ENCODE data around the gene PTPRC. TPM values are rescaled to one million over a fixed set of nuclear protein-coding genes. Genes with fewer than 3 reads are reported as not detected.

PTPRC gene
- total RNA-seq, 3 donors from 2014 or later (not counting 1 experiment from before 2014, with no cell fraction given): 1,142 to 1,334 (median 1,200) TPM

DNA sequence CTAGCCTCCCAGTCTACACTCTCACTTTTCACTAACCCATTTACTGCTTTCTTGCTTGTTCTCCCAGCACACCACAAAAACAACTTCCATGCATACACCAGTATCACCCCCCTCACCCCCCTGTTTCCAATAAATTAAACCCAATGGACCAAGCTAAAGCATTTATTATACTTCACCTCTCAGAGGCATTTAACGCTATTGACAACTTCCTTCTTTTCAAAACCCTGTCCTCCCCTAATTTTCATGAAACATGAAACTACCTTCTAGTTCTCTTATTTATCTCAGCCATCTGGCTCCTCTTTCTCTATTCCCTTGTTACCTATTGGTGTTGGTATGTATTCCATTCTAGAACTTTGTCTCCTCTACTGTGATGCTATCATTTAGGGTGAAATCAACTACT, 32.3 kb downstream of the PTPRC start:
- Histone ChIP-seq H3K27me3 (ENCODE audit: control insufficient read depth, insufficient read depth, low read length) (no peaks in the 10 kb centered on the region), H3K4me1 (ENCODE audit: control insufficient read depth, insufficient read depth, low read length) (peaks cover 21% of the 10 kb centered on the region), H3K9me3 (ENCODE audit: control insufficient read depth, insufficient read depth, low read length) (no peaks in the 10 kb centered on the region), H3K27ac (ENCODE audit: low read length) (peak overlapping the region; percentile 67), H3K36me3 (ENCODE audit: control insufficient read depth, insufficient read depth, low read length) (peaks cover 67% of the 10 kb centered on the region), H3K4me3 (ENCODE audit: low read length) (no peak overlapping the region)
- TF ChIP-seq, protein P1, sequence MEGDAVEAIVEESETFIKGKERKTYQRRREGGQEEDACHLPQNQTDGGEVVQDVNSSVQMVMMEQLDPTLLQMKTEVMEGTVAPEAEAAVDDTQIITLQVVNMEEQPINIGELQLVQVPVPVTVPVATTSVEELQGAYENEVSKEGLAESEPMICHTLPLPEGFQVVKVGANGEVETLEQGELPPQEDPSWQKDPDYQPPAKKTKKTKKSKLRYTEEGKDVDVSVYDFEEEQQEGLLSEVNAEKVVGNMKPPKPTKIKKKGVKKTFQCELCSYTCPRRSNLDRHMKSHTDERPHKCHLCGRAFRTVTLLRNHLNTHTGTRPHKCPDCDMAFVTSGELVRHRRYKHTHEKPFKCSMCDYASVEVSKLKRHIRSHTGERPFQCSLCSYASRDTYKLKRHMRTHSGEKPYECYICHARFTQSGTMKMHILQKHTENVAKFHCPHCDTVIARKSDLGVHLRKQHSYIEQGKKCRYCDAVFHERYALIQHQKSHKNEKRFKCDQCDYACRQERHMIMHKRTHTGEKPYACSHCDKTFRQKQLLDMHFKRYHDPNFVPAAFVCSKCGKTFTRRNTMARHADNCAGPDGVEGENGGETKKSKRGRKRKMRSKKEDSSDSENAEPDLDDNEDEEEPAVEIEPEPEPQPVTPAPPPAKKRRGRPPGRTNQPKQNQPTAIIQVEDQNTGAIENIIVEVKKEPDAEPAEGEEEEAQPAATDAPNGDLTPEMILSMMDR (IDR thresholded peaks at IDR 0.05): no peak
- DNase-seq (no peak), ATAC-seq (no peak)
- Mint-ChIP-seq H3K4me3 (peak overlapping the region; percentile 51), H3K4me1 (peaks cover 82 to 85% of the 10 kb centered on the region in 2 donors), H3K9me3 (peaks cover 3 to 6% of the 10 kb centered on the region in 2 donors), H3K27me3 (ENCODE audit: low read depth in 2 of 2) (no peaks in the 10 kb centered on the region), H3K36me3 (peaks cover 29% of the 10 kb centered on the region), H3K27ac (peak overlapping the region; percentile 88 to 90)
- intact Hi-C loops (cut with micrococcal nuclease): no loop called here
- WGBS (ENCODE audit: insufficient coverage): 0% methylated on average over 1 of the region's 1 CpG

DNA sequence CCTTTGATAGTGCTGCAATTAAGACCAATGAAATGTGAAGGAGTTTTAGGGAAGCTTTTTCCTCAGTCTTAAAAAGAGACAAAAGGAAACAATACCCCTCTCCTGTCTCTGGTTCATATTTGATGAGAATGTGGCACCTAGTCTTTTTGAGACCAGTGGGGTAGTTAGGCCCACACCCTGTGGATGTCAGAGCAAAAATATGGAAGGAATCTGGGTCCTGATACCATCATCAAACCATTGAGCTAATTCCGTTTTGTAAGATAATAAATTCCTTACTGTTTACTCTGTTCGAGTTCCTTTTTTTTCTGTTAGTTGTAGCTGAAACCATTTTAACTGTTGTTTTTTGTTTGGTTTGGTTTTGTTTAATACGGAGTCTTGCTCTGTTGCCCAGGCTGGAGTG, 33.3 kb downstream of the PTPRC start:
- Mint-ChIP-seq H3K27me3 (ENCODE audit: low read depth in 2 of 2) (no peaks in the 10 kb centered on the region), H3K9me3 (peaks cover 3 to 6% of the 10 kb centered on the region in 2 donors), H3K4me1 (peaks cover 85 to 87% of the 10 kb centered on the region in 2 donors), H3K27ac (peak overlapping the region; percentile 88 to 90), H3K36me3 (peaks cover 25% of the 10 kb centered on the region), H3K4me3 (peak overlapping the region; percentile 83)
- ATAC-seq (no peak), DNase-seq (no peak)
- TF ChIP-seq, protein P1 (IDR thresholded peaks at IDR 0.05): no peak
- H3K9me3 ChIP-seq (ENCODE audit: control insufficient read depth, insufficient read depth, low read length): no peaks in the 10 kb centered on the region
- no peak overlapping the region for H3K4me3 ChIP-seq (ENCODE audit: low read length)
- peak overlapping the region; percentile 67 for H3K27ac ChIP-seq (ENCODE audit: low read length)
- no peaks in the 10 kb centered on the region for H3K27me3 ChIP-seq (ENCODE audit: control insufficient read depth, insufficient read depth, low read length)
- intact Hi-C loops (cut with micrococcal nuclease): no loop called here
- H3K36me3 ChIP-seq (ENCODE audit: control insufficient read depth, insufficient read depth, low read length): peaks cover 66% of the 10 kb centered on the region
- 60% methylated on average over 2 of the region's 3 CpGs for WGBS (ENCODE audit: insufficient coverage)
- peaks cover 25% of the 10 kb centered on the region for H3K4me1 ChIP-seq (ENCODE audit: control insufficient read depth, insufficient read depth, low read length)

DNA sequence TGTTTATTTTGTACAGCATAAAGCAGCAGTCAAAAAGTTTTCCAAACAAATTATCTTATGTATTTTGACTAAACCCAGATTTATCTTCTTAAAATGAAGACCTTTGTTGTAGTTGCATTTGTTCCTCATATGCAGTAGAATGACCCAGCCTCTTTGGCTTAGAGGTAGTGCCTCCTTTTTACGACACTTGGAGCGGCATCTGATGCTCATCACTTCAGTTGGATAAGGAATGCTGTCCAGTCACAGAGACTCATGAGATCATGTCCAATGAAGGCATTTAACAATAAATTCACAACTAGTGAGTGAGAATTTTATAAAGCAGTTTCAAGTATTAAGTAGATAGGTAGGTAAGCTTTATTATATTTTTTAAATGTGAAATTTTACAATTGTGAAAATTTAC, 35.2 kb downstream of the PTPRC start:
- H3K27ac ChIP-seq (ENCODE audit: low read length): peak overlapping the region; percentile 20
- intact Hi-C loops (cut with micrococcal nuclease): no loop called here
- ATAC-seq (no peak), DNase-seq (peak in 1 of 2 donors; percentile 39)
- H3K4me3 ChIP-seq (ENCODE audit: low read length): no peak overlapping the region
- TF ChIP-seq, protein P1 (IDR thresholded peaks at IDR 0.05): no peak
- peaks cover 28% of the 10 kb centered on the region for H3K4me1 ChIP-seq (ENCODE audit: control insufficient read depth, insufficient read depth, low read length)
- WGBS (ENCODE audit: insufficient coverage): 85% methylated on average over 2 of the region's 2 CpGs
- Mint-ChIP-seq H3K27ac (peak overlapping the region; percentile 88 to 90), H3K36me3 (peaks cover 16% of the 10 kb centered on the region), H3K4me1 (peaks cover 84 to 87% of the 10 kb centered on the region in 2 donors), H3K27me3 (ENCODE audit: low read depth in 2 of 2) (no peaks in the 10 kb centered on the region), H3K4me3 (peak overlapping the region; percentile 83), H3K9me3 (peaks cover 0 to 3% of the 10 kb centered on the region in 2 donors)
- H3K27me3 ChIP-seq (ENCODE audit: control insufficient read depth, insufficient read depth, low read length): no peaks in the 10 kb centered on the region
- H3K9me3 ChIP-seq (ENCODE audit: control insufficient read depth, insufficient read depth, low read length): no peaks in the 10 kb centered on the region
- H3K36me3 ChIP-seq (ENCODE audit: control insufficient read depth, insufficient read depth, low read length): peaks cover 66% of the 10 kb centered on the region

DNA sequence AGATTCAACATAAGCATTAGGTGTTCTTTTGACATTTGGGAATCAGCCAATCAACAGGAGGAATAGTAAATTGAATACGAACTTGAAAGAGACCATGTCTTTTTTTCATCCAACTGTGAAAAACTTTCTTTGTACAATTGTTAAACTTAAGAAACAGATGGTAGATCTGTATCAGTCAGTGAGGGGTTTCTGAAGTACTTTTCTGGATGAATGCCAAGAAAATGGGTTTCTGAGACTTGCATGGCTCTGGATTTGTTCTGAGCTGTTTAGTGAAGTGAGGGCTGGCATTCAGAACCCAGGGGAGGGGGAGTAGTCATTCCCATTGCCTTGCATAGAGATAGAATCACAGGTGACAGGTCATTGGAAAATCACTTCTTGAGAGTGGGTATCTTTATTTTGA, 37.4 kb downstream of the PTPRC start:
- H3K4me3 ChIP-seq (ENCODE audit: low read length): no peak overlapping the region
- peaks cover 62% of the 10 kb centered on the region for H3K36me3 ChIP-seq (ENCODE audit: control insufficient read depth, insufficient read depth, low read length)
- peak overlapping the region; percentile 90 for H3K27ac ChIP-seq (ENCODE audit: low read length)
- H3K36me3 Mint-ChIP-seq: peaks cover 16% of the 10 kb centered on the region
- peak overlapping the region; percentile 88 to 90 for H3K27ac Mint-ChIP-seq
- WGBS (ENCODE audit: insufficient coverage): 14% methylated on average over 1 of the region's 1 CpG
- H3K4me3 Mint-ChIP-seq: peak overlapping the region; percentile 62
- H3K4me1 Mint-ChIP-seq: peaks cover 89 to 90% of the 10 kb centered on the region in 2 donors
- H3K27me3 Mint-ChIP-seq (ENCODE audit: low read depth in 2 of 2): no peaks in the 10 kb centered on the region
- no peaks in the 10 kb centered on the region for H3K27me3 ChIP-seq (ENCODE audit: control insufficient read depth, insufficient read depth, low read length)
- H3K9me3 Mint-ChIP-seq: peaks cover 0 to 3% of the 10 kb centered on the region in 2 donors
- H3K4me1 ChIP-seq (ENCODE audit: control insufficient read depth, insufficient read depth, low read length): peaks cover 36% of the 10 kb centered on the region
- TF ChIP-seq, protein P1 (IDR thresholded peaks at IDR 0.05): no peak
- intact Hi-C loops (cut with micrococcal nuclease): no loop called here
- DNase-seq (peak in 1 of 2 donors; percentile 75), ATAC-seq (no peak)
- no peaks in the 10 kb centered on the region for H3K9me3 ChIP-seq (ENCODE audit: control insufficient read depth, insufficient read depth, low read length)

Measured in natural killer cell (primary cell).